ENCODE data around the gene OTUD3. TPM values are rescaled to one million over a fixed set of nuclear protein-coding genes. Genes with fewer than 3 reads are reported as not detected.

The OTUD3 gene
- polyA plus RNA-seq, 1 donor (not counting 4 experiments of a cell fraction or from before 2014, with no cell fraction given): 7.0 TPM

GRCh38 chr1:19923953-19924346 is 41.8 kb downstream of the OTUD3 start:
- dilution Hi-C loops (cut with MboI; ENCODE audit: extremely low pct_ligation_motif_present, low sequenced_read_pairs): no loop called here
- no peak overlapping the region for H3K4me2 ChIP-seq (ENCODE audit: control insufficient read depth, extremely low read depth, insufficient read depth, low read depth, low read length)
- FAIRE-seq (no peak), DNase-seq (ENCODE audit: low read depth, low spot score) (no peak)
- no peaks in the 10 kb centered on the region for H3K9me1 ChIP-seq (ENCODE audit: control insufficient read depth, extremely low read depth, insufficient read depth, low read length)
- no peak overlapping the region for H3K4me3 ChIP-seq (ENCODE audit: control insufficient read depth in 2 of 3, extremely low read depth in 1 of 3, insufficient read depth in 2 of 3, low read depth in 1 of 3, low read length in 3 of 3)
- H4K20me1 ChIP-seq (ENCODE audit: control insufficient read depth, extremely low read depth, insufficient read depth, low read length): no peaks in the 10 kb centered on the region
- H3K36me3 ChIP-seq (ENCODE audit: control insufficient read depth in 2 of 2, extremely low read depth in 1 of 2, insufficient read depth in 2 of 2, low read length in 2 of 2): no peaks in the 10 kb centered on the region
- no peaks in the 10 kb centered on the region for H3K9me3 ChIP-seq (ENCODE audit: control insufficient read depth, low read depth, low read length)
- no peak overlapping the region for H3K9ac ChIP-seq (ENCODE audit: control insufficient read depth, extremely low read depth, insufficient read depth, low read length)
- H3K27ac ChIP-seq (ENCODE audit: control insufficient read depth, insufficient read depth, low read length): no peak overlapping the region
- no peaks in the 10 kb centered on the region for H3K79me2 ChIP-seq (ENCODE audit: control insufficient read depth, insufficient read depth, low read length)
- H3K27me3 ChIP-seq (ENCODE audit: control insufficient read depth, extremely low read depth, insufficient read depth, low read length): peaks cover 16% of the 10 kb centered on the region
- H2AFZ ChIP-seq (ENCODE audit: control insufficient read depth, low read length): no peak overlapping the region
- TF ChIP-seq CTCF (optimal IDR thresholded peaks at IDR 0.05 in 1 of 3, IDR thresholded peaks at IDR 0.05 in 1 of 3, conservative IDR thresholded peaks at IDR 0.05 in 1 of 3; ENCODE audit: extremely low read depth in 1 of 3, insufficient read depth in 2 of 3, low read length in 3 of 3): no peak
- TF ChIP-seq EZH2 (IDR thresholded peaks at IDR 0.05; ENCODE audit: low read length): no peak
- H3K4me1 ChIP-seq (ENCODE audit: control insufficient read depth, extremely low read depth, insufficient read depth, low read length): peaks cover 16% of the 10 kb centered on the region

- no peaks in the 10 kb centered on the region for H3K36me3 ChIP-seq (ENCODE audit: control insufficient read depth in 2 of 2, extremely low read depth in 1 of 2, insufficient read depth in 2 of 2, low read length in 2 of 2)
- no peaks in the 10 kb centered on the region for H4K20me1 ChIP-seq (ENCODE audit: control insufficient read depth, extremely low read depth, insufficient read depth, low read length)
- H3K9me1 ChIP-seq (ENCODE audit: control insufficient read depth, extremely low read depth, insufficient read depth, low read length): no peaks in the 10 kb centered on the region
- FAIRE-seq (peak; percentile 71), DNase-seq (ENCODE audit: low read depth, low spot score) (peak; percentile 83)
- H3K27me3 ChIP-seq (ENCODE audit: control insufficient read depth, extremely low read depth, insufficient read depth, low read length): peaks cover 16% of the 10 kb centered on the region
- no peaks in the 10 kb centered on the region for H3K9me3 ChIP-seq (ENCODE audit: control insufficient read depth, low read depth, low read length)
- no peak overlapping the region for H2AFZ ChIP-seq (ENCODE audit: control insufficient read depth, low read length)
- no peak overlapping the region for H3K27ac ChIP-seq (ENCODE audit: control insufficient read depth, insufficient read depth, low read length)
- H3K9ac ChIP-seq (ENCODE audit: control insufficient read depth, extremely low read depth, insufficient read depth, low read length): no peak overlapping the region
- peaks cover 16% of the 10 kb centered on the region for H3K4me1 ChIP-seq (ENCODE audit: control insufficient read depth, extremely low read depth, insufficient read depth, low read length)
- dilution Hi-C loops (cut with MboI; ENCODE audit: extremely low pct_ligation_motif_present, low sequenced_read_pairs): no loop called here
- H3K4me2 ChIP-seq (ENCODE audit: control insufficient read depth, extremely low read depth, insufficient read depth, low read depth, low read length): peak overlapping the region; percentile 28
- TF ChIP-seq CTCF (optimal IDR thresholded peaks at IDR 0.05 in 1 of 3, IDR thresholded peaks at IDR 0.05 in 1 of 3, conservative IDR thresholded peaks at IDR 0.05 in 1 of 3; ENCODE audit: extremely low read depth in 1 of 3, insufficient read depth in 2 of 3, low read length in 3 of 3) (no peak), EZH2 (IDR thresholded peaks at IDR 0.05; ENCODE audit: low read length) (no peak)
- no peaks in the 10 kb centered on the region for H3K79me2 ChIP-seq (ENCODE audit: control insufficient read depth, insufficient read depth, low read length)
- H3K4me3 ChIP-seq (ENCODE audit: control insufficient read depth in 2 of 3, extremely low read depth in 1 of 3, insufficient read depth in 2 of 3, low read depth in 1 of 3, low read length in 3 of 3): no peak overlapping the region
Measured at GRCh38 chr1:19925342-19926070, 43.3 kb downstream of the OTUD3 start.

All from keratinocyte (primary cell).